K562 (cell line): ENCODE measurements around the gene TMC1. TPM values are rescaled to one million over a fixed set of nuclear protein-coding genes. Genes with fewer than 3 reads are reported as not detected.

Experiments used
- CCAR2 ChIP-seq: fragments of 200-400 bp; formaldehyde crosslinking; IDR thresholded peaks from 2 replicates; pipeline ENCODE4 v1.6.1; 2017; ENCODE audit warnings: mild to moderate bottlenecking, low read depth, low read length
- CXXC5 ChIP-seq: fragments of 250-450 bp; sonication (Bioruptor Pico); IDR thresholded peaks from 2 replicates; pipeline ENCODE4 v1.8.0; 2022; ENCODE audit warnings: inconsistent platforms, mild to moderate bottlenecking, moderate library complexity
- ERF ChIP-seq: fragments of 450-650 bp; formaldehyde crosslinking; IDR thresholded peaks from 2 replicates; pipeline ENCODE4 v1.4.0; 2020; ENCODE audit warnings: mild to moderate bottlenecking, mixed read lengths
- HDGF ChIP-seq: fragments of 450-650 bp; IDR thresholded peaks from 2 replicates; pipeline ENCODE4 v1.6.1; 2016
- KLF10 ChIP-seq: fragments of 250-450 bp; sonication (Bioruptor Pico); IDR thresholded peaks from 2 replicates; pipeline ENCODE4 v1.6.1; 2021; ENCODE audit warnings: matching md5 sums
- LCOR ChIP-seq: sonication (generic); formaldehyde crosslinking; IDR thresholded peaks from 2 replicates; pipeline ENCODE4 v1.8.0; 2022; ENCODE audit warnings: mild to moderate bottlenecking, missing genetic modification reagents
- MIER1 ChIP-seq: fragments of 450-650 bp; IDR thresholded peaks from 2 replicates; pipeline ENCODE4 v1.6.1; 2016; ENCODE audit warnings: antibody characterized with exemption, mild to moderate bottlenecking, low read depth
- NCOA1 ChIP-seq: fragments of 450-650 bp; IDR thresholded peaks from 2 replicates; pipeline ENCODE4 v1.6.1; 2016; ENCODE audit warnings: low read depth
- RBBP5 ChIP-seq: fragments of 200-600 bp; sonication (generic); IDR thresholded peaks from 2 replicates; pipeline ENCODE4 v1.6.1; 2012; ENCODE audit warnings: borderline replicate concordance, mild to moderate bottlenecking, low read length, control low read depth, inconsistent platforms; ENCODE audit not compliant: insufficient read depth, poor library complexity, severe bottlenecking
- RFX5 ChIP-seq: IDR thresholded peaks from 2 replicates; pipeline ENCODE4 v1.6.1; 2011; ENCODE audit warnings: low read depth, mild to moderate bottlenecking, improper control_type of control experiment, low read length
- SMARCA5 ChIP-seq: fragments of 450-650 bp; IDR thresholded peaks from 2 replicates; pipeline ENCODE4 v1.6.1; 2016
- SP1 ChIP-seq: sonication (generic); formaldehyde crosslinking; IDR thresholded peaks from 2 replicates; pipeline ENCODE4 v1.8.1; 2022; ENCODE audit warnings: mild to moderate bottlenecking, missing genetic modification reagents
- SPI1 ChIP-seq: IDR thresholded peaks from 2 replicates; pipeline ENCODE4 v1.6.1; 2011; ENCODE audit warnings: low read depth, low read length, control low read depth, borderline replicate concordance
- TOE1 ChIP-seq, 2 experiments: fragments of 450-650 bp in 1 of 2; sonication (generic) in 1 of 2; formaldehyde crosslinking in 1 of 2; IDR thresholded peaks; 2 replicates each; pipeline versions ENCODE4 v1.7.1 to v1.8.0; 2016 to 2022; ENCODE audit warnings: borderline replicate concordance in 2 of 2, mild to moderate bottlenecking in 2 of 2, antibody characterized with exemption in 1 of 2, inconsistent platforms in 1 of 2, low read depth in 1 of 2, missing genetic modification reagents in 1 of 2, moderate library complexity in 1 of 2
- ZEB2 ChIP-seq: fragments of 450-650 bp; IDR thresholded peaks from 2 replicates; pipeline ENCODE4 v1.6.1; 2016
- ZNF347 ChIP-seq: fragments of 450-650 bp; formaldehyde crosslinking; IDR thresholded peaks from 2 replicates; pipeline ENCODE4 v1.4.0; 2020; ENCODE audit warnings: low read depth, mild to moderate bottlenecking, moderate library complexity
- ZNF41 ChIP-seq: fragments of 250-450 bp; sonication (Bioruptor Pico); conservative IDR thresholded peaks from 2 replicates; pipeline ENCODE4 v1.4.0; 2020; ENCODE audit warnings: mild to moderate bottlenecking
- ZNF436 ChIP-seq: fragments of 250-450, 450-650 bp; sonication (Bioruptor Pico); formaldehyde crosslinking; IDR thresholded peaks from 2 replicates; pipeline ENCODE4 v1.7.0; 2020; ENCODE audit warnings: mild to moderate bottlenecking
- ZNF561 ChIP-seq: fragments of 450-650 bp; formaldehyde crosslinking; conservative IDR thresholded peaks from 2 replicates; pipeline ENCODE4 v1.4.0; 2020; ENCODE audit warnings: mild to moderate bottlenecking, moderate library complexity
- ZNF699 ChIP-seq: fragments of 250-450 bp; sonication (Bioruptor Pico); IDR thresholded peaks from 2 replicates; pipeline ENCODE4 v1.8.0; 2021; ENCODE audit warnings: mild to moderate bottlenecking, moderate library complexity; ENCODE audit not compliant: insufficient replicate concordance
- ZNF785 ChIP-seq: fragments of 250-450 bp; sonication (Bioruptor Pico); IDR thresholded peaks from 2 replicates; pipeline ENCODE4 v1.4.0; 2020; ENCODE audit warnings: mild to moderate bottlenecking
- polyA plus RNA-seq, 8 experiments: library from polyadenylated mRNA; depleted of rRNA in 4 of 8; stranded (reverse) in 5 of 8; unstranded in 3 of 8; fragments of >200 nt; fragmentation: Nextera tagmentation in 2 of 8; fragmentation: Illumina TruSeq in 1 of 8; extraction: Ambion mirVana in 2 of 8; extraction: Trizol in 1 of 8; gene quantifications; 2 replicates each; pipeline versions ENCODE4 v1.2.1 to v1.2.3, GENCODE V29; 2011 to 2014; ENCODE audit warnings: inconsistent platforms in 1 of 8, missing spikeins in 1 of 8
- total RNA-seq, 7 experiments: library from RNA; depleted of rRNA in 6 of 7; stranded (reverse); fragments of >200 nt in 6 of 7; fragmentation: Illumina TruSeq in 2 of 7; extraction: Trizol in 2 of 7; gene quantifications; 2 replicates each; pipeline versions ENCODE4 v1.2.1 to v1.2.3, GENCODE V29; 2011 to 2021; ENCODE audit warnings: low replicate concordance in 1 of 7
- TF ChIP-seq, protein P1 (sequence below): fragments of 200-800 bp; sonication (Bioruptor generic); IDR thresholded peaks from 2 replicates; pipeline ENCODE4 v1.6.1; 2017; ENCODE audit warnings: missing genetic modification characterization, missing compliant biosample characterization
- TF ChIP-seq, protein P2 (sequence below): sonication (generic); formaldehyde crosslinking; IDR thresholded peaks from 2 replicates; pipeline ENCODE4 v1.5.0; 2020; ENCODE audit warnings: missing genetic modification reagents
- TF ChIP-seq, protein P3 (sequence below): IDR thresholded peaks from 2 replicates; pipeline ENCODE4 v1.6.1; 2011; ENCODE audit not compliant: insufficient read length; ENCODE audit errors: extremely low read depth
- TF ChIP-seq, protein P4 (sequence below): fragments of 450-650 bp; formaldehyde crosslinking; conservative IDR thresholded peaks from 2 replicates; pipeline ENCODE4 v1.4.0; 2022; ENCODE audit warnings: mild to moderate bottlenecking, missing genetic modification characterization

TMC1 gene
- total and polyA plus RNA-seq, 9 of the 15 experiments (the other 6 are each of a cell fraction or from before 2014, with no cell fraction given), result 0.10 to 0.15 TPM; not detected in 7

DNA sequence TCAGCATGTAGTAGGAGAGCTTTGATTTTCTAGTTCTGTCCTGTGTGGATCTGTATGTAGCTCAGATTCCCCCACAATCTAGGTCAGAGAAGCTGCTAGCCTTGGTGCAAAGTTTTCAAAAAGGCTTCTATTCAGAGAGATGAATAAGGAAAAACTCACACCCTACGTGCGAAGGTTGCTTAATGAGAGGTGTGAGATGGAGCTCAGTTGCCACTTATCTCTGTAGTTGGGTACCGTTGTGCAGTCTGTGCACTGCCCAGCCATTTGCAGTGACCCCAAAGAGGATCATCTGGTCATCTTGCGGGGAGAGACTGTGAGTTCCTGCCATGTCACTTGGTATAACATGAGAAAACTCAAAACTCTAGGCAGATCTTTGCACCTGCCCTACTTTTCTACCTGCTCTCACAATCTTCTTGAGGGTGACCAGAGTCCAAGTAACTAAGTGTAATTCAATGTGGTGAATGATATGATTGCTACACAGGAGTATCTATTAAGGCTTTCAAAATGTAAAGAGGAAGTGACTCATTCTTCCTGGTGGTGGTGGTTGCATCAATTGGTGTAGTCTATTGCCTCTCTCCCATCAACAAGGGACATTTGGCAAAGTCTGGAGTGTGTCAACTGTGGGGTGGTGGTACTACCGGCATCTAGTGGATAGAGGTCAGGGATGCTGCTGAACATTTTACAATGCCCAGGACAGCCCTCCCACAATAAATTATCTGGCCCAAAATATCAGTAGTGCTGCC is 65.2 kb downstream of the TMC1 start (continued):
- no peak for TF ChIP-seq SP1 (CRISPR knock-in tag)
- TF ChIP-seq ZNF347 (CRISPR knock-in tag), result no peak
- TF ChIP-seq ZNF561 (CRISPR knock-in tag), result no peak
- no peak for TF ChIP-seq ZNF41 (CRISPR knock-in tag)
- no peak for TF ChIP-seq NCOA1
- TF ChIP-seq SPI1, result peak; percentile 89
- TF ChIP-seq, protein P1, sequence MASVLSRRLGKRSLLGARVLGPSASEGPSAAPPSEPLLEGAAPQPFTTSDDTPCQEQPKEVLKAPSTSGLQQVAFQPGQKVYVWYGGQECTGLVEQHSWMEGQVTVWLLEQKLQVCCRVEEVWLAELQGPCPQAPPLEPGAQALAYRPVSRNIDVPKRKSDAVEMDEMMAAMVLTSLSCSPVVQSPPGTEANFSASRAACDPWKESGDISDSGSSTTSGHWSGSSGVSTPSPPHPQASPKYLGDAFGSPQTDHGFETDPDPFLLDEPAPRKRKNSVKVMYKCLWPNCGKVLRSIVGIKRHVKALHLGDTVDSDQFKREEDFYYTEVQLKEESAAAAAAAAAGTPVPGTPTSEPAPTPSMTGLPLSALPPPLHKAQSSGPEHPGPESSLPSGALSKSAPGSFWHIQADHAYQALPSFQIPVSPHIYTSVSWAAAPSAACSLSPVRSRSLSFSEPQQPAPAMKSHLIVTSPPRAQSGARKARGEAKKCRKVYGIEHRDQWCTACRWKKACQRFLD (CRISPR knock-in tag), result no peak
- TF ChIP-seq, protein P2, sequence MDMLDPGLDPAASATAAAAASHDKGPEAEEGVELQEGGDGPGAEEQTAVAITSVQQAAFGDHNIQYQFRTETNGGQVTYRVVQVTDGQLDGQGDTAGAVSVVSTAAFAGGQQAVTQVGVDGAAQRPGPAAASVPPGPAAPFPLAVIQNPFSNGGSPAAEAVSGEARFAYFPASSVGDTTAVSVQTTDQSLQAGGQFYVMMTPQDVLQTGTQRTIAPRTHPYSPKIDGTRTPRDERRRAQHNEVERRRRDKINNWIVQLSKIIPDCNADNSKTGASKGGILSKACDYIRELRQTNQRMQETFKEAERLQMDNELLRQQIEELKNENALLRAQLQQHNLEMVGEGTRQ (CRISPR knock-in tag), result no peak
- TF ChIP-seq RFX5, result no peak
- TF ChIP-seq RBBP5, result no peak
- TF ChIP-seq SMARCA5, result no peak
- TF ChIP-seq TOE1 (IDR thresholded peaks at IDR 0.05; ENCODE audit: borderline replicate concordance), result no peak
- no peak for TF ChIP-seq TOE1 (CRISPR knock-in tag; IDR thresholded peaks at IDR 0.05; ENCODE audit: borderline replicate concordance, low read depth)
- no peak for TF ChIP-seq ERF (CRISPR knock-in tag)
- no peak for TF ChIP-seq ZNF699
- no peak for TF ChIP-seq LCOR (CRISPR knock-in tag)
- TF ChIP-seq ZNF436 (CRISPR knock-in tag), result no peak
- no peak for TF ChIP-seq CXXC5 (CRISPR knock-in tag)
- TF ChIP-seq CCAR2, result no peak
- no peak for TF ChIP-seq ZNF785
- TF ChIP-seq, protein P3, sequence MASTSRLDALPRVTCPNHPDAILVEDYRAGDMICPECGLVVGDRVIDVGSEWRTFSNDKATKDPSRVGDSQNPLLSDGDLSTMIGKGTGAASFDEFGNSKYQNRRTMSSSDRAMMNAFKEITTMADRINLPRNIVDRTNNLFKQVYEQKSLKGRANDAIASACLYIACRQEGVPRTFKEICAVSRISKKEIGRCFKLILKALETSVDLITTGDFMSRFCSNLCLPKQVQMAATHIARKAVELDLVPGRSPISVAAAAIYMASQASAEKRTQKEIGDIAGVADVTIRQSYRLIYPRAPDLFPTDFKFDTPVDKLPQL, result no peak
- TF ChIP-seq KLF10 (CRISPR knock-in tag), result no peak
- TF ChIP-seq MIER1, result no peak
- TF ChIP-seq ZEB2, result 0 out of 2 replicates have a peak, but pooled peaks have one; percentile 22
- TF ChIP-seq, protein P4, sequence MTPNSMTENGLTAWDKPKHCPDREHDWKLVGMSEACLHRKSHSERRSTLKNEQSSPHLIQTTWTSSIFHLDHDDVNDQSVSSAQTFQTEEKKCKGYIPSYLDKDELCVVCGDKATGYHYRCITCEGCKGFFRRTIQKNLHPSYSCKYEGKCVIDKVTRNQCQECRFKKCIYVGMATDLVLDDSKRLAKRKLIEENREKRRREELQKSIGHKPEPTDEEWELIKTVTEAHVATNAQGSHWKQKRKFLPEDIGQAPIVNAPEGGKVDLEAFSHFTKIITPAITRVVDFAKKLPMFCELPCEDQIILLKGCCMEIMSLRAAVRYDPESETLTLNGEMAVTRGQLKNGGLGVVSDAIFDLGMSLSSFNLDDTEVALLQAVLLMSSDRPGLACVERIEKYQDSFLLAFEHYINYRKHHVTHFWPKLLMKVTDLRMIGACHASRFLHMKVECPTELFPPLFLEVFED (CRISPR knock-in tag), result no peak
- TF ChIP-seq HDGF, result no peak
